ENCODE data around the gene PCBP4.
"Not testable (repeated sequence)": the region's sequence is repeated elsewhere in the genome, so short reads cannot be mapped to it uniquely, and the experiment has no call there.

The PCBP4 gene

GRCh38 chr3:51937611-51938450, 29.4 kb downstream of the PCBP4 start:
- DNase-seq: no peak

- no peak for DNase-seq
Observed at GRCh38 chr3:51937014-51937413, 30.2 kb downstream of the PCBP4 start.

- DNase-seq: no peak
Observed at GRCh38 chr3:51935886-51936755, 31.1 kb downstream of the PCBP4 start.

GRCh38 chr3:51934991-51935885, 32.0 kb downstream of the PCBP4 start:
- no peak for DNase-seq

- DNase-seq: no peak
Observed at GRCh38 chr3:51934139-51934850, 33.0 kb downstream of the PCBP4 start.

- no peak for DNase-seq
Observed at GRCh38 chr3:51933471-51934138, 33.6 kb downstream of the PCBP4 start.

GRCh38 chr3:51932471-51933370, 34.5 kb downstream of the PCBP4 start:
- DNase-seq: no peak

GRCh38 chr3:51931756-51932155, 35.5 kb downstream of the PCBP4 start:
- DNase-seq: no peak

GRCh38 chr3:51930439-51930838, 36.8 kb downstream of the PCBP4 start:
- DNase-seq: no peak

GRCh38 chr3:51929420-51930003, 37.7 kb downstream of the PCBP4 start:
- DNase-seq: no peak

GRCh38 chr3:51928981-51929380, 38.3 kb downstream of the PCBP4 start:
- not testable (repeated sequence) for DNase-seq

- no peak for DNase-seq
Observed at GRCh38 chr3:51928438-51928837, 38.8 kb downstream of the PCBP4 start.

- DNase-seq: no peak
Observed at GRCh38 chr3:51927061-51927977, 39.9 kb downstream of the PCBP4 start.

- DNase-seq: no peak
Observed at GRCh38 chr3:51921081-51921578, 46.1 kb downstream of the PCBP4 start.

GRCh38 chr3:51916418-51916817, 50.8 kb downstream of the PCBP4 start:
- DNase-seq: no peak

GRCh38 chr3:51908026-51908425, 59.2 kb downstream of the PCBP4 start:
- DNase-seq: no peak

Data from NCI-H446 (cell line).